GM10248 (cell line): ENCODE measurements around the gene SNX8.

Experiments
- CTCF ChIA-PET: fragments of 300-600 bp; sonication (Branson Sonifier 250); formaldehyde crosslinking; extraction: SDS; loops from one replicate; lab custom pipeline; 2021; ENCODE audit warnings: antibody characterized with exemption; lab: Yijun Ruan, JAX
- POLR2A ChIA-PET: fragments of 350-650 bp; sonication (Branson Sonifier 250); formaldehyde crosslinking; extraction: SDS; loops from one replicate; lab custom pipeline; 2020; ENCODE audit warnings: antibody characterized with exemption; lab: Yijun Ruan, JAX
- DNase-seq: peaks from one replicate; pipeline ENCODE4 v3.0.0; 2012; ENCODE audit errors: extremely low spot score
- CTCF ChIP-seq: IDR thresholded peaks from 2 replicates; pipeline ENCODE4 v1.5.1; 2012; ENCODE audit warnings: mild to moderate bottlenecking, low read depth; ENCODE audit errors: extremely low read depth, missing control alignments, control extremely low read depth

SNX8 gene

DNA sequence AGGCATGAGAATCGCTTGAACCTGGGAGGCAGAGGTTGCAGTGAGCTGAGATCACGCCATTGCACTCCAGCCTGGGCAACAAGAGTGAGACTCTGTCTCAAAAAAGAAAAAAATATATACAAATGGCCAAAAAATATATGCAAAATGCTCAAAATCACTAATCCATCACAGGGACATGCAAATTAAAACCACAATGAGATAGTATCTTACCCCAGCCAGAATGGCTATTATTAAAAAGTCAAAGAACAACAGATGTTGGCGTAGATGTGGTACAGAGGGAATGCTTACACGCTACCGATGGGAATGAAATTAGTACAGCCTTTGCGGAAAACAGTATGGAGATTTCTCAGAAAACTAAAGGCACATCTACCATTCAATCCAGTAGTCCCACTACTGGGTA is 17.4 kb downstream of the SNX8 start:
- POLR2A ChIA-PET: no interaction called here
- DNase-seq: no peak
- CTCF ChIA-PET: interaction anchor here (1.4 to 1.7 kb wide), 3 partner anchors 17 to 51 kb away, joined by 3 to 5 read pairs (median 4); partner anchors contain the start of gene SNX8
- TF ChIP-seq CTCF: no peak

DNA sequence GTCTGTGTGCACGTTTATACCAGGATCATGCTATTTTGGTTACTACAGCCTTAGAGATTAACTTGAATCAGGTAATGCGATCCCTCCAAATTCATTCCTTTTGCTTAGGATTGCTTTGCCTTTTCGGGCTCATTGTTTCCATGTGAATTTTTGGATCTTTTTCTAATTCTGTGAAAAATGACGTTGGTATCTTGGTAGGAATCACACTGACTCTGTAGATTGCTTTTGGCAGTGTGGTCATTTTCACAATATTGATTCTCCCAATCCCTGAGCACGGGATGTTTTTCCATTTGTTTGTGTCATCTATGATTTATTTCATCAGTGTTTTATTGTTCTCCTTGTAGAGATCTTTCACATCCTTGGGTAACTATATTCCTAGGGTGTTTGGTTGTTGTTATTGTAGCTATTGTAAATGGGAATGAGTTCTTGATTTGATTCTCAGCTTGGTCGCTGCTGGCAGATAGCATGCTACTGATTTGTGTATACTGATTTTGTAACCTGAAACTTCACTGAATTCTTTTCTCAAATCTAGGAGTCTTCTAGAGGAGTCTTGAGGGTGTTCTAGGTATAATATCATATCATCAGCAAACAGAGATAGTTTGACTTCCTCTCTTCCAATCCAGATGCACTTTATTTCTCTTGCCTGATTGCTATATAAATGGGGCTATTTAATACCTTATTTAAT is 18.2 kb downstream of the SNX8 start:
- DNase-seq: no peak
- TF ChIP-seq CTCF: no peak
- POLR2A ChIA-PET: no interaction called here
- CTCF ChIA-PET: interaction anchor here (0.7 to 1.5 kb wide), 3 partner anchors 11 to 52 kb away, joined by 3 to 5 read pairs (median 4); no protein-coding TSS in a partner anchor

GRCh38 chr7:2290877-2291276 is 23.4 kb downstream of the SNX8 start:
- no peak for DNase-seq
- ChIA-PET POLR2A (no interaction called here), CTCF (no interaction called here)
- TF ChIP-seq CTCF: no peak

- POLR2A ChIA-PET: no interaction called here
- CTCF ChIA-PET: interaction anchor here (0.6 kb wide), 1 partner anchor 10 kb away, joined by 4 read pairs; no protein-coding TSS in a partner anchor
- TF ChIP-seq CTCF: no peak
- DNase-seq: no peak
Measured at GRCh38 chr7:2289621-2290020, 24.6 kb downstream of the SNX8 start.

DNA sequence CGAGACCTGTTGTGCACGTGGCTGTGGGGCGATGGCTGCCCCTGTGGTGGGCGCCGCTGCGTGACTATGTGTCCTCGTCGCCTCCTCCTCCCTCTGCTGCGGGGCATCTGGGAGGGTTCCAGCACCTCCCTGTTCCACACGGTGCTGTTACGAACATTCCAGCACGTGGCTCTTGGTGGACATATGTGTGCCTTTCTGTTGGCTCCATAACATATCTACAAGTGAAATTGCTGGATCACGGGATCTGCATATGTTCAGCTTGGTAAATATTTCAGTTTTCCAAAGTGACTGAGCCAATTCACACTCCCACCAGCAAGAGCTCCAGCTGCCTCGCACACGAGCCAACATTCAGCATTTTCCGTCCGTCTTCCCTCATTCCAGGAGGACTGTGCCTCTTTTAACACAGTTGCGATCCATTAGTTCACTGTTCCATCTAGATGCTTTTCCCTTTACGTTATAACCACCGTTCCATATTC is 25.1 kb downstream of the SNX8 start:
- ChIA-PET CTCF (interaction anchor here (0.6 to 1.1 kb wide), 2 partner anchors 9 kb away, joined by 3 to 4 read pairs; no protein-coding TSS in a partner anchor), POLR2A (interaction anchor here (1.1 to 1.2 kb wide), 2 partner anchors 11 to 24 kb away, joined by 3 read pairs; no protein-coding TSS in a partner anchor)
- no peak for TF ChIP-seq CTCF
- no peak for DNase-seq

DNA sequence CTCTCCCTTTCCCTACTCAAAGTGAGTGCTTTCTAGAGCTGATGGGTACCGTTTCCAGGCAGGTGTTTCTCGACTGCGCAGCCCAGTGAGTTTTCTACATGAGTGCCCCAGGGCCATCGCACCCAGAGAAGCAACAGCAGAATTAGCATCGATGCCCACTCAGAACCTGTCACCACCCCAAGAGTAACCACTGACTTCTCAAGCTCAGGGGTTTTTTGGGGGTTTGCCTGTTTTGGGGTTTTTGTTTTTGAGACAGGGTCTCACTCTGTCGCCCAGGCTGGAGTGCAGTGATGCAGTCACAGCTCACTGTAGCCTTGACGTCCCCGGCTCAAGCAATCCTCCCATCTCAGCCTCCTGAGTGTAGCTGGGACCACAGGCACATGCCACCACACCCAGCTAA is 25.7 kb downstream of the SNX8 start:
- ChIA-PET CTCF (interaction anchor here (1.1 to 1.3 kb wide), 2 partner anchors 9 to 10 kb away, joined by 3 to 4 read pairs; no protein-coding TSS in a partner anchor), POLR2A (interaction anchor here (0.8 to 1.2 kb wide), 3 partner anchors 12 to 25 kb away, joined by 3 read pairs; no protein-coding TSS in a partner anchor)
- no peak for TF ChIP-seq CTCF
- DNase-seq: peak; percentile 60
